HG03432 (cell line): ENCODE results near the gene IREB2.
A peak's percentile ranks its signal among the peaks of the same experiment; 100 is the strongest.
"Not testable (repeated sequence)": the region's sequence is repeated elsewhere in the genome, so short reads cannot be mapped to it uniquely, and the experiment has no call there.

ENCODE experiments used
- ATAC-seq: cut with Tn5 transposase; IDR thresholded peaks from one replicate; pipeline ENCODE4 v1.9.1; 2021; ENCODE audit warnings: mild to moderate bottlenecking, moderate library complexity; ENCODE audit not compliant: unreplicated experiment

Gene IREB2

GRCh38 chr15:78461171-78461888 is 23.3 kb downstream of the IREB2 start:
- no peak for ATAC-seq

GRCh38 chr15:78469031-78469430 is 31.0 kb downstream of the IREB2 start:
- ATAC-seq: no peak

- ATAC-seq: no peak
Observed at GRCh38 chr15:78477295-78477694, 39.3 kb downstream of the IREB2 start.

- ATAC-seq: no peak
Observed at GRCh38 chr15:78479650-78480049, 41.6 kb downstream of the IREB2 start.

GRCh38 chr15:78481917-78482316 is 43.9 kb downstream of the IREB2 start:
- ATAC-seq: no peak

GRCh38 chr15:78492872-78493271 is 54.9 kb downstream of the IREB2 start:
- no peak for ATAC-seq

- no peak for ATAC-seq
Observed at GRCh38 chr15:78501857-78502256, 63.8 kb downstream of the IREB2 start.

DNA sequence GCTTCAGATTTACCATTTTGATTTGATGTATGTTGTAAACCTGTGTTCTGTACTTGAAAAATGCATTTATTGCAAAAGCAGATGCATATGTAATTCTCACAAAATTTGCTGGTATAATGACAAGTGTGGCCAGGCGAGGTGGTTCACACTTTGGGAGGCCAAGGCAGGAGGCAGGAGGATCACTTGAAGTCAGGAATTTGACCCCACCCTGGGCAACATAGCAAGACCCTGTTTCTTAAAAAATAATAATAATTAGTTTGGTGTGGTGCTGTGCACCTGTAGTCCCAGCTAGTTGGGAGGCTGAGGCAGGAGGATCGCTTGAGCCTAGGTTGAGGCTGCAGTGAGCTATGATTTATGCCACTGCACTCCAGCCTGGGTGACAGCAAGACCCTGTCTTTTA is 64.6 kb downstream of the IREB2 start:
- no peak for ATAC-seq

DNA sequence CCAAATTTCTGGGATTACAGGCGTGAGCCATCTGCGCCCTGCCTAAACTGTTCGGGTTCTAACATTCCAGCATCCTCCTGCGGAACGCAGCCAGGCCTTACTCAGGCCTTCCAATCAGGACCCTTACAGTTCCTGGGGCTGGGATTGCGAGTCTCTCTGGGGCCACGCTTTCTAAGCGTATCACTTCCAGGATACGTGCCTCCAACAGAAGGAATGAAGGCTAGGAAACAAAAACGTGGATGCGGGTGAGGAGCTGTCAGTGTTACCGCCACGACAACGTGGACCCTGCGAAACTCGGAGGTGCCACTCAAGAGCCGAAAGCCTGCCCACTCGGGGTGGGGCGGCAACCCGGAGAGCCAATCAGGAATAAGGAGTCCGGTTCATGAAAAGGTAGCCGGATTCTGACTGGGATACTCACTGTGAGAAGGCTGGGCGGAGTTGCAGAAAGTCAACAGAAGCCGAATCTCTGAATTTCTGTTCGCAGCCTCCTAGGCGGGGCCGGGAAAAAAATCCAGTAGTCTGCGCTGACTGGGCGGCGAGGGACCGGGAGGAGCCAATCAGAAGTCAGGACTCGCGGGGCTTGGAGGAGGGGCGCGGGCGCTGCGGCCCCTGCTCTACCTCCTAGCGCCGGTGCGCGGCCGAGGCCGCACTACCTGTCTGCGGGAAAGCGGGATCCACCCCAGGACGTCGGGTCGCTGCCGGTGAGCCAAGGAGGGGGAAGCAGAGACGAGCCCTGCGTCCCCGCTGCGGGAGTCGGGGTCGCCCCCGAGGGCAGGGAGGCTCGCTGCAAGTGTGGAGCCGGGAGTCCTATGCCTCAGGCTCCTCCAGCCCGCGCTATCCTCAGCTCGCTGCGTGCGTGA is 69.2 kb downstream of the IREB2 start, which contains the start of gene HYKK:
TSS of gene HYKK (plus strand) at position 607 of the 860 bp plus-strand sequence. CDS start 5,512 bp downstream, outside the sequence.
- peak; percentile 91 for ATAC-seq

DNA sequence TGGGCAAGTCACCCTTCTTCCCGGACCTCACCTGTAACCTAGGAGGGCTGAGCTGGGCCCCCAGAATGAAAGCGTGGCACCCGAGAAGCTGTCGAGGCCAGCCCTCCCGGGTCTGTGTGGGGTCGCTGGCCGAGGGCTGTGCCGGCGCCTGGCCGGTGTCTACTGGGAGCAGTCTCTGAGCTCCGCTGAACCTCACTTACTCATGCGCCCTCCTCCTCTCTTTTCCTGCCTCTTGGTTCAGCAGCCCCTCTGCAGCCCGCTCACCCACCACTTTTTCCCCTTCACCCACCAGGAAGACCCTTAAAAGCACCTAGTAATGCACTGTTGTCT is 69.8 kb downstream of the IREB2 start:
- peak; percentile 29 for ATAC-seq

- no peak for ATAC-seq
Observed at GRCh38 chr15:78508272-78508671, 70.3 kb downstream of the IREB2 start.

- ATAC-seq: no peak
Observed at GRCh38 chr15:78509726-78510312, 71.8 kb downstream of the IREB2 start.

- not testable (repeated sequence) for ATAC-seq
Observed at GRCh38 chr15:78520035-78520434, 82.0 kb downstream of the IREB2 start.

GRCh38 chr15:78524230-78524629 is 86.2 kb downstream of the IREB2 start:
- no peak for ATAC-seq

- ATAC-seq: no peak
Observed at GRCh38 chr15:78527325-78527724, 89.3 kb downstream of the IREB2 start.

DNA sequence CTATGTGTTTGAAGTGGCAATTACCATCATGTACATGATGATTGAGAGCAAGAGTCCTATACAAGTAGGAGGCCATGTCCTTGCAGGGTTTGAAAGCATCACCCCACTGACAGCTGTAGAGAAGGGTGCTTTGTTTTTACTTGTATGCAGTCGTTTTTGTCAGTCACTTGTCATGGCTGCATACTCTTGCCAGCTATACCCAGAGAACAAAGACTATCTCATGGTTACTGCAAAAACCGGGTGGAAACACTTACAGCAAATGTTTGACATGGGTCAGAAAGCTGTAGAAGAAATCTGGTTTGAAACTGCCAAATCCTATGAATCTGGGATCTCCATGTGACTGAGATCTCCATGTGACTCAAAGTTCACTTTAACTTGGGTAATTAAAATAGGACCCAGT is 95.3 kb downstream of the IREB2 start:
- ATAC-seq: no peak

GRCh38 chr15:78536134-78536533 is 98.1 kb downstream of the IREB2 start:
- no peak for ATAC-seq

- ATAC-seq: no peak
Observed at GRCh38 chr15:78537266-78537905, 99.4 kb downstream of the IREB2 start.

DNA sequence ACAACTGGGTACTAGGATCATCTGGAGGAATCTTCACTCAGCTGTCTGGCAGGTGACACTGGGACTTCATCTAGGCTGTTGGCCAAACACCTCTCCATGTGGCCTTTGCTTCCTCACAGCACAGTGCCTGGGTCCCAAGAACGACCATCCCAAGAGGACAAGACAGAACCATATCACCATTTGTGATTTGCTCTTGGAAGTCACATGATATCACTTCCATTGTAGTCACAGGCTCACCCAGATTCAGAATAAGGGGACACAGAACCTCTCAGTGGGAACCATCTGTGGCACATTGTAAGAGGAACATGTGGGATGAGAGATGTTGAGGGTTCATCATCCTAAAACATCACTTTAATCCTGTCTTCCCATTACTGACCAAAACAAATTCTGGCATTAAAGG is 100.3 kb downstream of the IREB2 start:
- no peak for ATAC-seq

DNA sequence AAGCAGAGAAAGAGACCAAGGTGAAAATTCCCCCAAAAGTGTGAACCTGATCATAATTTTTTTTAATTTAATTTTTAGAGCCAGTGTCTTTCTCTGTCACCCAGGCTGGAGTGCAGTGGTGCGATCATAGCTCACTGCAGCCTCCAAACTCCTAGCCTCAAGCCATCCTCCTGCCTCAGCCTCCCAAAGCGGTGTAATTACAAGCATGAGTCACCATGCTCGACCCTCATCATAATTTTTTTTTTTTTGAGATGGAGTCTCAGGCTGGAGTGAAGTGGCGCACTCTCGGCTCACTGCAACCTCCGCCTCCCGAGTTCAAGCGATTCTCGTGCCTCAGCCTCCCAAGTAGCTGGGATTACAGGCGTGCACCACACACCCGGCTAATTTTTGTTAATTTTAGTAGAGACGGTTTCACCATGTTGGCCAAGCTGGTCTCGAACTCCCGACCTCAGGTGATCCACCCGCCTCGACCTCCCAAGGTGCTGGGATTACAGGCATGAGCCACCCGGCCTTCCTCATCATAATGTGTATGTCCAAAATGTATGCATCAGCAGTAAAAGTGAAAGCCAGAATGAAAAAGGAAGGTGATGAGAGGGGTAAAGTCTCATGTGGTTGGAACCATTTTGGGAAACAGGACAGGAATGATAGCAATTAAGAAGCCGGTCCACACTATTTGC is 101.6 kb downstream of the IREB2 start:
- ATAC-seq: not testable (repeated sequence)
